GM12878 (cell line): ENCODE results near the gene ODC1. TPM values are rescaled to one million over a fixed set of nuclear protein-coding genes. Genes with fewer than 3 reads are reported as not detected.
"Not testable (repeated sequence)": the region's sequence is repeated elsewhere in the genome, so short reads cannot be mapped to it uniquely, and the experiment has no call there.

Source experiments
- ATAC-seq: fragments of 200-7000 bp; cut with Tn5 transposase; 3 replicates; pipeline ENCODE4 v1.9.1; 2020; ENCODE audit warnings: mild to moderate bottlenecking, moderate library complexity
- BruUV-seq: library from RNA; stranded (reverse); fragments of 400-500 nt; replicated peaks from 2 replicates; lab custom pipeline; 2021; lab: Mats Ljungman, UMichigan
- CTCF ChIA-PET: fragments of 300-600 bp; sonication (Branson Sonifier 250); formaldehyde crosslinking; extraction: SDS; loops from one replicate; lab custom pipeline; 2021; ENCODE audit warnings: inconsistent platforms; lab: Yijun Ruan, JAX
- POLR2A ChIA-PET: fragments of 350-600 bp; formaldehyde crosslinking; extraction: SDS; loops from one replicate; lab custom pipeline; 2021; ENCODE audit warnings: inconsistent platforms; lab: Charles Lee
- RAD21 ChIA-PET: fragments of 300-600 bp; sonication (Branson Sonifier 250); formaldehyde crosslinking; loops from one replicate; lab custom pipeline; 2023; ENCODE audit warnings: antibody characterized with exemption; ENCODE audit not compliant: unreplicated experiment; lab: Charles Lee
- SMC1A ChIA-PET: fragments of 300-600 bp; sonication (Branson Sonifier 250); formaldehyde crosslinking; loops from one replicate; lab custom pipeline; 2023; ENCODE audit not compliant: unreplicated experiment, uncharacterized antibody; lab: Charles Lee
- DNase-seq: peaks from one replicate; pipeline ENCODE4 v3.0.0-alpha.2; 2011; ENCODE audit warnings: low read depth, low spot score
- FAIRE-seq: peaks from 3 replicates; lab custom pipeline; 2011; peaks lifted over from hg19 to GRCh38; lab: Jason Lieb, UNC
- H2AFZ ChIP-seq: 2 replicates; pipeline ENCODE4 v1.6.0; 2011; ENCODE audit warnings: low read depth, low read length, control low read depth; ENCODE audit not compliant: control insufficient read depth
- H3K27ac ChIP-seq: 2 replicates; pipeline ENCODE4 v1.5.1; 2011; ENCODE audit warnings: control low read depth; ENCODE audit not compliant: control insufficient read depth, insufficient read depth
- H3K27me3 ChIP-seq, 2 experiments: replicated peaks in 1 of 2; 2 replicates each; pipeline versions ENCODE4 v1.6.0 to v1.6.1; 2011; ENCODE audit warnings: low read length in 1 of 2; ENCODE audit not compliant: control insufficient read depth in 2 of 2, insufficient read depth in 2 of 2
- H3K36me3 ChIP-seq, 2 experiments: 2 replicates each; pipeline ENCODE4 v1.5.1; 2011; ENCODE audit warnings: low read length in 1 of 2; ENCODE audit not compliant: control insufficient read depth in 2 of 2, insufficient read depth in 2 of 2
- H3K4me1 ChIP-seq: 2 replicates; pipeline ENCODE4 v1.6.1; 2011; ENCODE audit warnings: mild to moderate bottlenecking, low read length, moderate library complexity, mixed read lengths; ENCODE audit not compliant: control insufficient read depth, insufficient read depth
- H3K4me2 ChIP-seq: 2 replicates; pipeline ENCODE4 v1.6.0; 2011; ENCODE audit warnings: control low read depth; ENCODE audit not compliant: control insufficient read depth, insufficient read depth
- H3K4me3 ChIP-seq: fragments of 200-600 bp; sonication (generic); 2 replicates; pipeline ENCODE4 v1.5.1; 2016
- H3K79me2 ChIP-seq: 2 replicates; pipeline ENCODE4 v1.6.0; 2011; ENCODE audit warnings: low read length; ENCODE audit not compliant: control insufficient read depth, insufficient read depth
- H3K9ac ChIP-seq: 2 replicates; pipeline ENCODE4 v1.8.0; 2011; ENCODE audit warnings: low read length, control low read depth, mixed read lengths; ENCODE audit not compliant: control insufficient read depth, insufficient read depth
- H3K9me3 ChIP-seq: replicated peaks from 3 replicates; pipeline ENCODE4 v1.5.1; 2011; ENCODE audit warnings: mild to moderate bottlenecking, low read length; ENCODE audit not compliant: control insufficient read depth, insufficient read depth
- H4K20me1 ChIP-seq: 2 replicates; pipeline ENCODE4 v1.6.0; 2011; ENCODE audit not compliant: control insufficient read depth, insufficient read depth
- BCL11A ChIP-seq: IDR thresholded peaks from 2 replicates; pipeline ENCODE4 v1.6.1; 2011; ENCODE audit warnings: low read depth, low read length
- CHD2 ChIP-seq: IDR thresholded peaks from 2 replicates; pipeline ENCODE4 v1.6.1; 2011; ENCODE audit warnings: low read depth, low read length, improper control_type of control experiment, borderline replicate concordance
- CREM ChIP-seq: IDR thresholded peaks from 2 replicates; pipeline ENCODE4 v1.6.1; 2014; ENCODE audit warnings: antibody characterized with exemption, low read depth
- FOXK2 ChIP-seq: fragments of 450-650 bp; IDR thresholded peaks from 2 replicates; pipeline ENCODE4 v1.6.1; 2017; ENCODE audit warnings: mild to moderate bottlenecking, moderate library complexity
- RAD51 ChIP-seq: fragments of 450-650 bp; IDR thresholded peaks from 2 replicates; pipeline ENCODE4 v1.6.1; 2016; ENCODE audit warnings: moderate library complexity, mild to moderate bottlenecking, inconsistent platforms
- SP1 ChIP-seq: IDR thresholded peaks from one replicate; pipeline ENCODE4 v1.6.1; 2011; ENCODE audit warnings: low read depth, low read length
- WGBS: methylation state at CpG from one replicate; pipeline ENCODE4 v1.1.6; 2016; ENCODE audit warnings: low lambda C conversion rate; ENCODE audit not compliant: insufficient replicate concordance, insufficient coverage; ENCODE audit errors: missing lambda C conversion rate; 5-methylcytosine and 5-hydroxymethylcytosine counted together
- in situ Hi-C: fragments of 300-500 bp; cut with MboI; formaldehyde crosslinking; loops from 9 replicates; pipeline ENCODE4 v1.14.3; 2018; ENCODE audit warnings: mixed read lengths
- intact Hi-C: fragments of 100-400 bp; cut with micrococcal nuclease; formaldehyde crosslinking; loops from one replicate; pipeline ENCODE4 v1.14.2; 2022; ENCODE audit not compliant: unreplicated experiment
- polyA plus RNA-seq, 11 experiments: library from polyadenylated mRNA; depleted of rRNA in 4 of 11; unstranded in 6 of 11; stranded (reverse) in 5 of 11; fragments of >200 nt; fragmentation: Nextera tagmentation in 4 of 11; fragmentation: Illumina TruSeq in 1 of 11; extraction: Ambion mirVana in 4 of 11; extraction: Trizol in 1 of 11; gene quantifications; 1 replicate in 1 of 11; 2 replicates in 10 of 11; pipeline versions ENCODE4 v1.2.1 to v1.2.3, GENCODE V29; 2011 to 2016; ENCODE audit warnings: inconsistent platforms in 2 of 11, missing spikeins in 2 of 11, low read depth in 1 of 11
- total RNA-seq, 4 experiments: library from RNA; depleted of rRNA in 3 of 4; stranded (reverse); fragments of >200 nt in 3 of 4; fragmentation: Illumina TruSeq in 1 of 4; extraction: Trizol in 1 of 4; gene quantifications; 2 replicates each; pipeline versions ENCODE4 v1.2.1 to v1.2.3, GENCODE V29; 2013 to 2021

ODC1 gene
- total and polyA plus RNA-seq, 10 of the 15 experiments (the other 5 are each of a cell fraction or from before 2014, with no cell fraction given): 68.5 to 441 (median 340) TPM

GRCh38 chr2:10444463-10444862 lies 3.7 kb downstream of the ODC1 start (continued):
- TF ChIP-seq CHD2 (no peak), SP1 (no peak), CREM (peak; percentile 53; the same call in 1 of the 2 replicates), RAD51 (no peak), FOXK2 (no peak), BCL11A (peak; percentile 68; the same call in 1 of the 2 replicates)

- H4K20me1 ChIP-seq, H3K4me2 ChIP-seq, H3K27me3 ChIP-seq, H3K9me3 ChIP-seq, in situ Hi-C loops, BruUV-seq, H3K27ac ChIP-seq, DNase-seq, intact Hi-C loops, ATAC-seq, H3K9ac ChIP-seq, H3K4me3 ChIP-seq, FAIRE-seq, H2AFZ ChIP-seq: not testable (repeated sequence)
- ChIA-PET CTCF (interaction anchor here (0.7 to 8.7 kb wide), 4 partner anchors 8 to 317 kb away, joined by 3 to 88 read pairs (median 4); no protein-coding TSS in a partner anchor), POLR2A (interaction anchor here (1.0 kb wide), 1 partner anchor 33 kb away, joined by 3 read pairs; no protein-coding TSS in a partner anchor), SMC1A (interaction anchor here (0.6 to 1.9 kb wide), 3 partner anchors 7 to 318 kb away, joined by 3 to 7 read pairs (median 6); no protein-coding TSS in a partner anchor), RAD21 (interaction anchor here (6.2 kb wide), 1 partner anchor 9 kb away, joined by 66 read pairs; no protein-coding TSS in a partner anchor)
- WGBS: 100% methylated on average over 2 of the region's 2 CpGs
- peaks cover 17% of the 10 kb centered on the region for H3K4me1 ChIP-seq
- peaks cover 48% of the 10 kb centered on the region for H3K79me2 ChIP-seq
- H3K36me3 ChIP-seq: peaks cover 24 to 40% of the 10 kb centered on the region in 2 experiments
Measured at GRCh38 chr2:10442469-10443126, 5.5 kb downstream of the ODC1 start.
